OCI-LY3 (cell line): Measurements from ENCODE around the gene ARMC2.

Source experiments
- CTCF ChIP-seq: fragments of 200-600, 300-600 bp; sonication (generic); IDR thresholded peaks from 2 replicates; pipeline ENCODE4 v1.5.1; 2014; ENCODE audit warnings: antibody characterized with exemption, low read length, low read depth
- EZH2phosphoT487 ChIP-seq: fragments of 200-600 bp; shearing (Covaris generic); IDR thresholded peaks from 2 replicates; pipeline ENCODE4 v1.6.1; 2018; ENCODE audit warnings: antibody characterized with exemption, mixed run types, low read depth

GRCh38 chr6:108968325-108969316 lies 120.4 kb downstream of the ARMC2 start:
- TF ChIP-seq EZH2phosphoT487 (no peak), CTCF (no peak)
